Kidney (tissue), 14 donors: ENCODE measurements around the gene CST6. TPM values are rescaled to one million over a fixed set of nuclear protein-coding genes. Genes with fewer than 3 reads are reported as not detected.
"Not testable (repeated sequence)": the region's sequence is repeated elsewhere in the genome, so short reads cannot be mapped to it uniquely, and the experiment has no call there.

Source experiments
- DNase-seq, 5 donors: peaks; one replicate each; pipeline ENCODE4 v3.0.0-alpha.2; 2013 to 2020
- FAIRE-seq: peaks from 2 replicates; lab custom pipeline; 2012; peaks lifted over from hg19 to GRCh38; lab: Jason Lieb, UNC
- H3K27ac ChIP-seq, 2 donors: one replicate each; pipeline ENCODE4 v1.7.0; 2013; ENCODE audit warnings: low read depth in 2 of 2, low read length in 2 of 2, inconsistent platforms in 1 of 2
- H3K27me3 ChIP-seq: one replicate; pipeline ENCODE4 v1.7.1; 2013; ENCODE audit warnings: low read length, inconsistent platforms; ENCODE audit not compliant: control insufficient read depth, insufficient read depth
- H3K36me3 ChIP-seq, 3 donors: one replicate each; pipeline versions ENCODE4 v1.7.0 to v1.7.1; 2013; ENCODE audit warnings: low read length in 3 of 3, control low read depth in 1 of 3, inconsistent platforms in 1 of 3; ENCODE audit not compliant: insufficient read depth in 3 of 3, control insufficient read depth in 2 of 3
- H3K4me1 ChIP-seq, 3 donors: one replicate each; pipeline versions ENCODE4 v1.7.0 to v1.7.1; 2013; ENCODE audit warnings: low read length in 3 of 3, inconsistent platforms in 1 of 3, low read depth in 1 of 3; ENCODE audit not compliant: control insufficient read depth in 2 of 3, insufficient read depth in 2 of 3
- H3K4me3 ChIP-seq, 3 donors: one replicate each; pipeline versions ENCODE4 v1.7.0 to v1.8.1; 2013; ENCODE audit warnings: low read length in 3 of 3, control low read depth in 1 of 3, inconsistent platforms in 1 of 3
- H3K9ac ChIP-seq, 3 donors: one replicate each; pipeline versions ENCODE4 v1.7.0 to v1.7.1; 2013; ENCODE audit warnings: low read length in 3 of 3, control low read depth in 1 of 3, inconsistent platforms in 1 of 3
- H3K9me3 ChIP-seq, 3 donors: one replicate each; pipeline versions ENCODE4 v1.7.0 to v1.7.1; 2013; ENCODE audit warnings: low read length in 3 of 3, control low read depth in 1 of 3, inconsistent platforms in 1 of 3; ENCODE audit not compliant: control insufficient read depth in 2 of 3, insufficient read depth in 1 of 3
- intact Hi-C: fragments of 100-400 bp; cut with DNase I; formaldehyde crosslinking; loops from one replicate; pipeline ENCODE4 v1.11.1; 2022
- polyA plus RNA-seq: library from polyadenylated mRNA; stranded (reverse); fragments of 350-450 nt; fragmentation: Illumina TruSeq; extraction: RNeasy Lipid Tissue Mini Kit (QIAGEN cat#74804); gene quantifications from one replicate; pipeline ENCODE4 v1.2.3, GENCODE V29; 2014; ENCODE audit warnings: low read depth, low replicate concordance; ENCODE audit not compliant: insufficient read depth
- total RNA-seq: library from RNA; stranded (reverse); fragmentation: NEBNext Ultra II Directional; extraction: Animal tissue kit (Norgen Biotek cat#: 25700); gene quantifications from one replicate; pipeline ENCODE4 v1.2.1, GENCODE V29; 2021
- TF ChIP-seq, protein P1 (sequence below): IDR thresholded peaks from 3 replicates; pipeline ENCODE4 v1.5.1; 2012; ENCODE audit warnings: mild to moderate bottlenecking, moderate library complexity, borderline replicate concordance; ENCODE audit not compliant: insufficient read depth; ENCODE audit errors: extremely low read depth
- donor health status: control.
- donor health status: control.
- donor health status: control.
- donor health status: control.
- donor health status: control.
- donor health status: DM: yes; HTN: yes; CAD: no.
- donor health status: Normal renal cell carcinoma (clear cell type).

The CST6 gene
- total and polyA plus RNA-seq, 2 donors from 2014 or later = 1.2 to 5.9 TPM

DNA sequence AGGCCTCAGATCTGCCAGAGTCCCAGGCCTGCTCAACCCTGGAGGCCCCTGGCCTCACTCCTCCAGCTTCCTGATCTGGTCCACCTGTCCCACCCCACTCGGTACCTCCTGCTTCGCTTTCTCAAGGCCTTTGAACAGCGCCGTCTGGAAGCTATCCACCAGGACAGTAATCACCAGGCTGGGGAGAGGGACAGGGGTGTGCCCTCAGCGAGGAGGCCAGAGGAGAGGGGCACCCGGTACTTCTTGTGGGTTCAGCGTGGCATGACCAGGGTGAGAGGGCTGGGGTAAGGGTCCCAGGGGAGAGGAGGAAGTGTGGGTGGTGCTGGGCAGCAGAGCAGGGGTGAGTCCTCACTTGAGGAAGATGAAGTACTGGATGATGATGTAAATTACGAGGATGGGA, 8.4 kb downstream of the CST6 start:
- intact Hi-C loops = no loop called here
- TF ChIP-seq, protein P1, sequence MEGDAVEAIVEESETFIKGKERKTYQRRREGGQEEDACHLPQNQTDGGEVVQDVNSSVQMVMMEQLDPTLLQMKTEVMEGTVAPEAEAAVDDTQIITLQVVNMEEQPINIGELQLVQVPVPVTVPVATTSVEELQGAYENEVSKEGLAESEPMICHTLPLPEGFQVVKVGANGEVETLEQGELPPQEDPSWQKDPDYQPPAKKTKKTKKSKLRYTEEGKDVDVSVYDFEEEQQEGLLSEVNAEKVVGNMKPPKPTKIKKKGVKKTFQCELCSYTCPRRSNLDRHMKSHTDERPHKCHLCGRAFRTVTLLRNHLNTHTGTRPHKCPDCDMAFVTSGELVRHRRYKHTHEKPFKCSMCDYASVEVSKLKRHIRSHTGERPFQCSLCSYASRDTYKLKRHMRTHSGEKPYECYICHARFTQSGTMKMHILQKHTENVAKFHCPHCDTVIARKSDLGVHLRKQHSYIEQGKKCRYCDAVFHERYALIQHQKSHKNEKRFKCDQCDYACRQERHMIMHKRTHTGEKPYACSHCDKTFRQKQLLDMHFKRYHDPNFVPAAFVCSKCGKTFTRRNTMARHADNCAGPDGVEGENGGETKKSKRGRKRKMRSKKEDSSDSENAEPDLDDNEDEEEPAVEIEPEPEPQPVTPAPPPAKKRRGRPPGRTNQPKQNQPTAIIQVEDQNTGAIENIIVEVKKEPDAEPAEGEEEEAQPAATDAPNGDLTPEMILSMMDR = no peak
- Histone ChIP-seq H3K9me3 (no peaks in the 10 kb centered on the region), H3K4me1 (no peaks in the 10 kb centered on the region), H3K27ac (no peak overlapping the region), H3K4me3 (no peak overlapping the region), H3K36me3 (no peaks in the 10 kb centered on the region), H3K9ac (no peak overlapping the region), H3K27me3 (no peaks in the 10 kb centered on the region)
- FAIRE-seq (no peak), DNase-seq (no peak)

DNA sequence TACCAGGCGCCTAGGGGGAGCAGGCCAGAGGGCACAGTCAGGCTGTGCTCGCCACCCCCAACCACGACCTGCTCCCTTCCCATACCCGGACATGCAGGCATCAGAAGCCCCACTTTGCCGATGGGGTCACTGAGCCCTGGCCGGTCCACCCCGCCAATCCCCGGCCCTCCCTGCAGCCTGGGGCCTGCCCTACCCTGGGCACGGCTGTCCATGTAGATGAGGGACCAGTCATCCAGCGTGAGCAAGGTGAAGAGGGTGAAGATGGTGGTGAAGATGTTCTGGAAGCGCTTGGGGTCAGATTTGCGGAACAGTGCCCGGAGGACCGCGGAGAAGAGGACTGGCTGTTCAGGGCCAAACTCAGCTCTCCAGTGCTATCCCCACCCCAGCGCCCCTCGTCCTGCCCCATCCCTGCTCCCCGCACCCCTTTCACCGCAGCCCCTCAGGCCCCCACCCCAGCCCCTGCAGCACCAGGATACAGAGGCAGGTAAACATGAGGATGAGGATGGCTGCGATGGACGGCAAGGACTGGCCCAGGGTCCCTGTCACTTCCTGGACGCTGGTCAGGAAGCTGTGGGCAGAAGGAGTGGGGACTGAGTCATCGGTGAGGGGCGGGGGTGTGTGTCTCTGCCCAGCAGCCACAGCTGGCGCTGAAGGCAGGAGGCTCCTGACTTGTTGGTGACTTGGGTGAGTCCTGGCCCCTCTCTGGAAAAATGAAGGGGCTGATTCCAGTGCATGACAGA, 9.0 kb downstream of the CST6 start:
- Histone ChIP-seq H3K4me1 (no peaks in the 10 kb centered on the region), H3K4me3 (no peak overlapping the region), H3K36me3 (no peaks in the 10 kb centered on the region), H3K9ac (no peak overlapping the region), H3K27me3 (no peaks in the 10 kb centered on the region), H3K9me3 (no peaks in the 10 kb centered on the region), H3K27ac (no peak overlapping the region)
- DNase-seq (no peak), FAIRE-seq (no peak)
- TF ChIP-seq, protein P1 = no peak
- intact Hi-C loops = no loop called here

DNA sequence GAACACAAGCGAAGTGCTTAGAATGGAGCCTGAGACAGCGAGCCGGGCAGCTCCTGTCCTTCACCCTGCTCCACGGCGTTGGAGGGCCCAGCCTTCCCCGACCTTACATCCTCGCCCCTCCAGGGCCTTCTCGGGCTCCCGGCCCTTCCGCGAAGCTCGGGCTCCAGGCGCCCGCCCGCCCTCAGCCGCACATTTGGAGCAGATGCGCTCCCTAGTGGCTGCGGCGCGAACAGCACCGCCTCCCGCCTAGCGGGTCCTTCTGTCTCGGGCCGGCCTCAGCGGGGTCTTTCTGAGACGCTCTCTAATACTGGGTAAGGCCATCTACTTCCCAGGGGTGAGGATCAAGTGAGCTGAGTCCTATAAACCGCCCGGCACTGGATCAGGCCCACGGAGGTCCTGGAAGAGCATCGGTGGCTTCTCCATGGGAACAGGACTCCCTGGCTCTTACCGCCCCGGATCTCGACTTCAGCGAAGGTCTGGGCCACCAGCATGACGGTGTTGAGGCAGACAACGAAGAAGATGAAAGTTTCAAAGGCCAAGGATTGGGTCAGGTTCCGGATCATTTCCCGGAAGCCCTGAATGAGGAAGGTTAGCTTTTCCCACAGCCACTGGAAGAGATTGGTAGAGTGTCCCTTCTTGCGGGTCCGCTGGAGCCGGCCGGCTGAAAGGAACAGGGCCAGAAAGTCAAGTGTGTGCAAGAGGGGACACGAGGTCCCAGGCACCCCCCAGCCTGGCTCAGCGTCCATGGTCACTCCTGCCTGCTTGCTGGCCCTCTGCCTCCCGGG, 10.8 kb downstream of the CST6 start:
- H3K4me3 ChIP-seq = no peak overlapping the region
- FAIRE-seq = no peak
- no peaks in the 10 kb centered on the region for H3K27me3 ChIP-seq
- peak; percentile 68 to 88 (median 75) for DNase-seq
- intact Hi-C loops = no loop called here
- H3K27ac ChIP-seq = no peak overlapping the region
- no peaks in the 10 kb centered on the region for H3K9me3 ChIP-seq
- no peaks in the 10 kb centered on the region for H3K4me1 ChIP-seq
- H3K36me3 ChIP-seq = no peaks in the 10 kb centered on the region
- H3K9ac ChIP-seq = peak overlapping the region in 1 of 3 donors; percentile 19
- TF ChIP-seq, protein P1 = peak; percentile 86

DNA sequence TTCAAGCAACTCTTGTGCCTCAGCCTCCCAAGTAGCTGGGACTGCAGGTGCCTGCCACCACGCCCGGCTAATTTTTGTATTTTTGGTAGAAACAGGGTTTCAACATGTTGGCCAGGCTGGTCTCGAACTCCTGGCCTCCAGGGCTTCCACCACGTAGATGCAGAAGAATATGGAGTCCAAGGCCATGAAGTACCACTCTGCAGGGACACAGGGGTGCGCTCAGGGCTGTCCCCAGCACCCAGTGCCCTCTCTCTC, 11.3 kb downstream of the CST6 start:
- H3K27ac ChIP-seq, H3K4me3 ChIP-seq, H3K27me3 ChIP-seq, H3K4me1 ChIP-seq, DNase-seq, H3K9ac ChIP-seq, H3K9me3 ChIP-seq, intact Hi-C loops, H3K36me3 ChIP-seq, FAIRE-seq: not testable (repeated sequence)
